ENCODE measurements around the gene DAPK3. TPM values are rescaled to one million over a fixed set of nuclear protein-coding genes. Genes with fewer than 3 reads are reported as not detected.

The DAPK3 gene
- total RNA-seq, 4 donors from 2014 or later = 54.6 to 89.0 (median 82.3) TPM

DNA sequence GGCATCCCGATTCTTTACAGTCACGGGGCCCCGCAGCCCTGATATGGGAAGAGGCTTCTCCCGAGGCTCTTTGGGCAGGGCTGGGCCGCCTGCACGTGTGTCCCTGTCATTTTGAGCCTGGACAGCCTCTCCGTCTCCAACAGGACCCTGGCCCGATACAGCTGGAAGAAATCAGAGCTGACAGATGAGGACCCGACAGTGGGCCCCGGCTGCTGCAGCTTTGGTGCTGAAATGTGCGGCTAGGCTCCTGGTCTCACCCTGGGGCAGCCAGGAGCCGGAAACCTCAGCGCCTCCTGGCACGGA is 39.9 kb upstream of the DAPK3 start:
- Histone ChIP-seq H3K27me3 (no peaks in the 10 kb centered on the region), H3K9me3 (no peaks in the 10 kb centered on the region), H3K4me3 (no peak overlapping the region), H3K27ac (peak overlapping the region; percentile 90 to 93 (median 91)), H3K4me1 (peaks cover 51 to 77% (median 59%) of the 10 kb centered on the region in 4 donors), H3K36me3 (peaks cover 0 to 8% (median 0%) of the 10 kb centered on the region in 4 donors)
- no peak for DNase-seq
- 79% methylated on average over 14 of the region's 14 CpGs; no CpG with 5 or more reads in 1 of the 2 donors for WGBS, 2 donors (ENCODE audit: low coverage in 1 of 2)
- TF ChIP-seq POLR2AphosphoS5 (IDR thresholded peaks at IDR 0.05) (no peak), EP300 (IDR thresholded peaks at IDR 0.05; ENCODE audit: low read depth) (no peak), POLR2A (IDR thresholded peaks at IDR 0.05) (no peak)
- TF ChIP-seq, protein P1, sequence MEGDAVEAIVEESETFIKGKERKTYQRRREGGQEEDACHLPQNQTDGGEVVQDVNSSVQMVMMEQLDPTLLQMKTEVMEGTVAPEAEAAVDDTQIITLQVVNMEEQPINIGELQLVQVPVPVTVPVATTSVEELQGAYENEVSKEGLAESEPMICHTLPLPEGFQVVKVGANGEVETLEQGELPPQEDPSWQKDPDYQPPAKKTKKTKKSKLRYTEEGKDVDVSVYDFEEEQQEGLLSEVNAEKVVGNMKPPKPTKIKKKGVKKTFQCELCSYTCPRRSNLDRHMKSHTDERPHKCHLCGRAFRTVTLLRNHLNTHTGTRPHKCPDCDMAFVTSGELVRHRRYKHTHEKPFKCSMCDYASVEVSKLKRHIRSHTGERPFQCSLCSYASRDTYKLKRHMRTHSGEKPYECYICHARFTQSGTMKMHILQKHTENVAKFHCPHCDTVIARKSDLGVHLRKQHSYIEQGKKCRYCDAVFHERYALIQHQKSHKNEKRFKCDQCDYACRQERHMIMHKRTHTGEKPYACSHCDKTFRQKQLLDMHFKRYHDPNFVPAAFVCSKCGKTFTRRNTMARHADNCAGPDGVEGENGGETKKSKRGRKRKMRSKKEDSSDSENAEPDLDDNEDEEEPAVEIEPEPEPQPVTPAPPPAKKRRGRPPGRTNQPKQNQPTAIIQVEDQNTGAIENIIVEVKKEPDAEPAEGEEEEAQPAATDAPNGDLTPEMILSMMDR (IDR thresholded peaks at IDR 0.05) = no peak
- intact Hi-C loops (cut with DNase I; ENCODE audit: low total_unique reads) (no loop called here), in situ Hi-C loops (cut with MboI; ENCODE audit: low pct_ligation_motif_present in 1 of 4, low pct_unique_long_range_greater_than_20kb in 1 of 4, low sequenced_read_pairs in 3 of 4) (no loop called here)

DNA sequence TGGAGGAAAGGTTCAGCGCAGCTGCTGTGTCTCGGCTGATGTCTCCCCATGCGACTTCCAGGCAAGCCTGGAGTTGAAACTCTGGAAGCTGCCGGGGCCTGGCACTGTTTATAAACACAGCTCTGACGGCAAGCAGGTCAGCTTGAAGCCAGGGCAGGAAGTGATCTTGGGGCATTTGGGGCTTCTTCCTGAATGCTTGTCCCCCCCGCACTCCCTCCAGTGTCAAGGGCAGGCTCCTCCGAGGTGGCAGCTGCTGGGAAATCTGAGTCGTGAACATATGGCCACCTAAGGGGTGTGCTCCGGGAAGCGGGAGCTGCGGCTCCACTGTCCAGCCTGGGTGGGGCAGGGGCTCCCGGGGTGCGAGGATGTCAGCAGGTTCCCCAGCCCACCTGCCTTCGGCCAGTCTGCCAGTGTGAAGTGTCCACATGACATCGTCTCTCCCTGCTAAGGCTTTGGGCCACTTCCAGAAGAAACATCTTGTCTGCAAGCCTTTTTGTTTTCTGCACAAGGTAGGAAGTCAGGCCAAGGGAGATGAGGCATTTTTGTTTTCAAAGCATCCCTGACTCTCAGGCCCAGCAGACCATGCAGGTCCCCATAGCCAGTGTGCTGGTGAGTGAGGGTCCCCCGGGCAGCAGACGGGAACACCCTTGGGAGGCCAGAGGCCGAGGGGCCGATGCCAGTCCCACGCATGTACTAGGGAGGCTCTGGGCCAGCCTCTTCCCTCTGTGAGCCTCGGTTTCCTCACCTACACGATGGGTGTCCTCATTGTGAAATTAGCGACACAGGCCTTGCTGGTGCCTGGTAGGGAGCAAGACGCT is 39.3 kb upstream of the DAPK3 start:
- 68% methylated on average over 23 of the region's 24 CpGs; no CpG with 5 or more reads in 1 of the 2 donors for WGBS, 2 donors (ENCODE audit: low coverage in 1 of 2)
- Histone ChIP-seq H3K36me3 (peaks cover 0 to 8% (median 0%) of the 10 kb centered on the region in 4 donors), H3K27me3 (no peaks in the 10 kb centered on the region), H3K9me3 (no peaks in the 10 kb centered on the region), H3K4me3 (peak overlapping the region in 1 of 4 donors; percentile 94), H3K27ac (peak overlapping the region; percentile 90 to 93 (median 91)), H3K4me1 (peaks cover 47 to 72% (median 54%) of the 10 kb centered on the region in 4 donors)
- intact Hi-C loops (cut with DNase I; ENCODE audit: low total_unique reads) = no loop called here
- in situ Hi-C loops (cut with MboI; ENCODE audit: low pct_ligation_motif_present in 1 of 4, low pct_unique_long_range_greater_than_20kb in 1 of 4, low sequenced_read_pairs in 3 of 4) = no loop called here
- TF ChIP-seq, protein P1 (IDR thresholded peaks at IDR 0.05) = no peak
- TF ChIP-seq POLR2A (IDR thresholded peaks at IDR 0.05) (no peak), EP300 (IDR thresholded peaks at IDR 0.05; ENCODE audit: low read depth) (peak; percentile 30), POLR2AphosphoS5 (IDR thresholded peaks at IDR 0.05) (peak in 2 of 3 donors; percentile 18 to 24)
- DNase-seq = no peak

DNA sequence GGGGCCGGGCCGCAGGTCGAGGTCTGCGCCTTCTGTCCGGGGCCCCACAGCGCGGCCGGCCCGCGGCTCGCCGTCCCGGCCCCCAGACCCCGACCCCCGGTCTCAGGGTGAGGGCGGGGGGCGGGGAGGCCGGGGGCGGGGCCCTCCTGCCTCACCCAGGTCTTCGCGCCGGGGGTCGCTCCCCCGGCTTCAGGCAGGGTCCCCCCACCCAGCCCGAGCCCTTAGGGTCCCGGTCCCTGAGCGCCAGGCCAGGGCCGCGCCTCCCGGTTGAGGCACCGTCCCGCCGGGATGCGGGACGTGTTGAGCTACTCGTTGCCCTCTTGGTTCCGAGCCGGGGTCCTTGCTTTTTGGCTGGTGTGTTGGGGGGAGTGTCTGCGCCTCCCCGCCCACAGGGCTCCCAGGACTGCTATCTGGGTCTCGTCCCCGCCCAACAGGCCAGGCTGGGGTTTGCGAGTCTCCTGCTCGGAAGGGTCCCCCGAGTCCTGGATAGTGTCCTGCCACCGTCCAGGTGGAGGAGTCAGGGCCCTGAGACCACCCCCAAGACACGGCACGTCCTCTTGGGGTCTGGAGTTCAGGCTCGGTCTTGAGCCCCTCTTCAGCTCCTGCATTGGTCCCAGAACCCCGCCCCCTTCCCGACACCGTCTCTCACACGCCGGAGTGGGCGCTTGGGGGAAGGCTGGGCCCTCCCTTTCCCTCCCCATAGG is 37.1 kb upstream of the DAPK3 start:
- Histone ChIP-seq H3K4me3 (peak overlapping the region; percentile 88 to 98 (median 92)), H3K27ac (peak overlapping the region; percentile 90 to 93 (median 91)), H3K9me3 (no peaks in the 10 kb centered on the region), H3K27me3 (no peaks in the 10 kb centered on the region), H3K4me1 (peaks cover 38 to 50% (median 44%) of the 10 kb centered on the region in 4 donors), H3K36me3 (no peaks in the 10 kb centered on the region)
- TF ChIP-seq EP300 (IDR thresholded peaks at IDR 0.05; ENCODE audit: low read depth) (no peak), POLR2A (IDR thresholded peaks at IDR 0.05) (no peak), POLR2AphosphoS5 (IDR thresholded peaks at IDR 0.05) (no peak)
- TF ChIP-seq, protein P1 (IDR thresholded peaks at IDR 0.05) = no peak
- in situ Hi-C loops (cut with MboI; ENCODE audit: low pct_ligation_motif_present in 1 of 4, low pct_unique_long_range_greater_than_20kb in 1 of 4, low sequenced_read_pairs in 3 of 4) (no loop called here), intact Hi-C loops (cut with DNase I; ENCODE audit: low total_unique reads) (no loop called here)
- DNase-seq = peak; percentile 48
- 1% methylated on average over 43 of the region's 55 CpGs; no CpG with 5 or more reads in 1 of the 2 donors for WGBS, 2 donors (ENCODE audit: low coverage in 1 of 2)

Measured in transverse colon (tissue), 4 donors.